Activated CD4-positive, alpha-beta memory T cell treated with anti-CD3 and anti-CD28 coated beads for 36 hours (primary cell): ENCODE results near the gene ITIH3. TPM values are rescaled to one million over a fixed set of nuclear protein-coding genes. Genes with fewer than 3 reads are reported as not detected.

ENCODE experiments used
- CTCF ChIA-PET: fragments of 350-600 bp; sonication (Branson Sonifier 250); formaldehyde crosslinking; loops from one replicate; lab custom pipeline; 2021; ENCODE audit warnings: antibody characterized with exemption, inconsistent platforms; lab: Charles Lee
- POLR2A ChIA-PET: fragments of 350-600 bp; sonication (Branson Sonifier 250); formaldehyde crosslinking; loops from one replicate; lab custom pipeline; 2021; ENCODE audit warnings: antibody characterized with exemption; lab: Charles Lee
- DNase-seq: peaks from one replicate; pipeline ENCODE4 v3.0.0-alpha.2; 2020
- H3K27ac Mint-ChIP-seq: one replicate; pipeline ENCODE4 v1.8.0; 2021; ENCODE audit warnings: mixed read lengths
- H3K27me3 Mint-ChIP-seq: one replicate; pipeline ENCODE4 v1.8.0; 2021; ENCODE audit warnings: mixed read lengths
- H3K36me3 Mint-ChIP-seq: one replicate; pipeline ENCODE4 v1.8.0; 2021; ENCODE audit warnings: mixed read lengths
- H3K4me1 Mint-ChIP-seq: one replicate; pipeline ENCODE4 v1.8.0; 2021; ENCODE audit warnings: low read depth, mixed read lengths
- H3K4me3 Mint-ChIP-seq: one replicate; pipeline ENCODE4 v1.8.0; 2021; ENCODE audit warnings: mild to moderate bottlenecking, mixed read lengths
- H3K9me3 Mint-ChIP-seq: one replicate; pipeline ENCODE4 v1.8.0; 2021; ENCODE audit warnings: mixed read lengths
- intact Hi-C: fragments of 100-400 bp; cut with micrococcal nuclease; formaldehyde crosslinking; loops from one replicate; pipeline ENCODE4 v1.15.1; 2023
- total RNA-seq, 2 experiments: library from RNA; stranded (reverse); gene quantifications; one replicate each; pipeline ENCODE4 v1.2.3, GENCODE V29; 2021

Gene ITIH3
- total RNA-seq, 2 experiments from 2014 or later = not detected

- ChIA-PET POLR2A (no interaction called here), CTCF (no interaction called here)
- Mint-ChIP-seq H3K27me3 (peaks cover 4% of the 10 kb centered on the region), H3K36me3 (no peaks in the 10 kb centered on the region), H3K27ac (no peak overlapping the region), H3K4me1 (no peaks in the 10 kb centered on the region), H3K4me3 (no peak overlapping the region), H3K9me3 (no peaks in the 10 kb centered on the region)
- peak; percentile 4 for DNase-seq
- intact Hi-C loops = no loop called here
Measured at GRCh38 chr3:52782412-52783210, 12.0 kb upstream of the ITIH3 start.

DNA sequence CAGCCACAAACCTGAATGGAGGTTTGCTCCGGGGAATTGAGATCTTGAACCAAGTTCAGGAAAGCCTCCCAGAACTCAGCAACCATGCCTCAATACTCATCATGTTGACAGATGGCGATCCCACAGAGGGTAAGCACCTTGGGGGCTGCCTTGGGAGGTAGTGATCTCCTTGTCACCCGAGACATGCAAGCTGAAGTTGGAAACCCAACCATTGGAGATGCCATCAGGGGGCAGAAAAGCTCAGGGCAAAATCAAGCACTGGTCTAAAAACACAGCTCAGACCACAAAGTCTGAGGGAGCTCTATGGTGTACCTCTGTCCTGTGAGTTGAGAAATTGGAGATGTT lies 11.4 kb upstream of the ITIH3 start:
- POLR2A ChIA-PET = no interaction called here
- H3K9me3 Mint-ChIP-seq = no peaks in the 10 kb centered on the region
- H3K27ac Mint-ChIP-seq = no peak overlapping the region
- no peak for DNase-seq
- no peaks in the 10 kb centered on the region for H3K36me3 Mint-ChIP-seq
- CTCF ChIA-PET = no interaction called here
- intact Hi-C loops = no loop called here
- no peak overlapping the region for H3K4me3 Mint-ChIP-seq
- H3K4me1 Mint-ChIP-seq = no peaks in the 10 kb centered on the region
- peaks cover 4% of the 10 kb centered on the region for H3K27me3 Mint-ChIP-seq

DNA sequence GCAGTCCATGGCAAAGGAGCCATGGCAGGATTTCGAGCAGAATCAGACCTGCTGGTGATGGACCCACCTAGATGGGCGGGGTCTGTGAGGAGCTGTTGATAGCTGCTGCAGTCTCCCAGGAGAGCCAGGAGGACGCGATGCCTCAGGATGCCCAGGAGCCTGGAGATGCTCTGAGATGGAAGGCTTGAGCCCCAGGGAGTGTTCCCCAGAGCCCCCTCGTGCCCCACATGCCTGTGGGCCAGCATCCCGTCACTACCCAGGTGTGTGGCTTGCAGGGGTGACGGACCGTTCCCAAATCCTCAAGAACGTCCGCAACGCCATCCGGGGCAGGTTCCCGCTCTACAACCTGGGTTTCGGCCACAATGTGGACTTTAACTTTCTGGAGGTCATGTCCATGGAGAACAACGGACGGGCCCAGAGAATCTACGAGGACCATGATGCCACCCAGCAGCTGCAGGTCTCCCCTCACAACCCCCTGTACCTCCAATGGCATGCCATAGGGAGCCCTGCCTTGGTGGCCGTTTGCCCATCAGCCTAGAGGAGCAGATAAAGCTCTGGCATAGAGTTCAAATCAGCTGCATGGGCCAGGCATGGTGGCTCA lies 10.5 kb upstream of the ITIH3 start:
- H3K27me3 Mint-ChIP-seq = peaks cover 4% of the 10 kb centered on the region
- ChIA-PET CTCF (no interaction called here), POLR2A (no interaction called here)
- H3K36me3 Mint-ChIP-seq = no peaks in the 10 kb centered on the region
- no peak for DNase-seq
- no peaks in the 10 kb centered on the region for H3K4me1 Mint-ChIP-seq
- intact Hi-C loops = no loop called here
- no peak overlapping the region for H3K27ac Mint-ChIP-seq
- no peak overlapping the region for H3K4me3 Mint-ChIP-seq
- H3K9me3 Mint-ChIP-seq = no peaks in the 10 kb centered on the region

- ChIA-PET POLR2A (no interaction called here), CTCF (no interaction called here)
- no peak for DNase-seq
- H3K27ac Mint-ChIP-seq = no peak overlapping the region
- peaks cover 4% of the 10 kb centered on the region for H3K27me3 Mint-ChIP-seq
- no peak overlapping the region for H3K4me3 Mint-ChIP-seq
- H3K4me1 Mint-ChIP-seq = no peaks in the 10 kb centered on the region
- no peaks in the 10 kb centered on the region for H3K9me3 Mint-ChIP-seq
- no peaks in the 10 kb centered on the region for H3K36me3 Mint-ChIP-seq
- intact Hi-C loops = no loop called here
Measured at GRCh38 chr3:52784931-52785590, 9.5 kb upstream of the ITIH3 start.

GRCh38 chr3:52786330-52787215 lies 8.0 kb upstream of the ITIH3 start:
- intact Hi-C loops = no loop called here
- DNase-seq = no peak
- Mint-ChIP-seq H3K36me3 (no peaks in the 10 kb centered on the region), H3K9me3 (no peaks in the 10 kb centered on the region), H3K4me1 (no peaks in the 10 kb centered on the region), H3K4me3 (no peak overlapping the region), H3K27ac (no peak overlapping the region), H3K27me3 (peaks cover 4% of the 10 kb centered on the region)
- ChIA-PET POLR2A (no interaction called here), CTCF (no interaction called here)

DNA sequence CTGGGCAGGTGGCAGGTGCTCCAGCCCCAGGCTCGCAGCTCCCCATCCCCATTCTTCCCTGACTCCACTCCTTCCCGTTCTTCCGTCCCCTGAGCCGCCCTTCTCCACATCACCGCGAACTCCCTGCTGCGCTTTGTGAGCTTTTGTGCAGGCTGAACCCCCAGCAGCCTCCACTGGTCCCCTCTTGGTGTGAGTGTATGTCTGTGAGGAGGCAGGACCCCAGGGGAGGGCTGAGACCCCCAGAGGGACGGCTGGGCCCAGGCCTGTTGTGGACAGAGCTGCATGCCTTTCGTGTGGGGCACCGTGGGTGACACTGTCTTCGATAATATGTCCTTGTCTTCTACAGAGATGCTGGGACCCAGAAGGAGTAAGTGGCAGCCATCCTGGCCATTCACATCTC lies 7.3 kb upstream of the ITIH3 start:
- POLR2A ChIA-PET = interaction anchor here (0.5 kb wide), 1 partner anchor 215 kb away, joined by 3 read pairs; no protein-coding TSS in a partner anchor
- CTCF ChIA-PET = no interaction called here
- intact Hi-C loops = no loop called here

GRCh38 chr3:52787672-52788625 lies 6.6 kb upstream of the ITIH3 start:
- H3K27me3 Mint-ChIP-seq = no peaks in the 10 kb centered on the region
- POLR2A ChIA-PET = interaction anchor here (0.5 kb wide), 1 partner anchor 215 kb away, joined by 3 read pairs; no protein-coding TSS in a partner anchor

More for the DNA sequence above, 7.3 kb upstream of the ITIH3 start:
- H3K4me3 Mint-ChIP-seq = no peak overlapping the region
- no peak for DNase-seq
- H3K9me3 Mint-ChIP-seq = no peaks in the 10 kb centered on the region
- H3K36me3 Mint-ChIP-seq = no peaks in the 10 kb centered on the region
- no peak overlapping the region for H3K27ac Mint-ChIP-seq
- peaks cover 1% of the 10 kb centered on the region for H3K27me3 Mint-ChIP-seq
- no peaks in the 10 kb centered on the region for H3K4me1 Mint-ChIP-seq

DNA sequence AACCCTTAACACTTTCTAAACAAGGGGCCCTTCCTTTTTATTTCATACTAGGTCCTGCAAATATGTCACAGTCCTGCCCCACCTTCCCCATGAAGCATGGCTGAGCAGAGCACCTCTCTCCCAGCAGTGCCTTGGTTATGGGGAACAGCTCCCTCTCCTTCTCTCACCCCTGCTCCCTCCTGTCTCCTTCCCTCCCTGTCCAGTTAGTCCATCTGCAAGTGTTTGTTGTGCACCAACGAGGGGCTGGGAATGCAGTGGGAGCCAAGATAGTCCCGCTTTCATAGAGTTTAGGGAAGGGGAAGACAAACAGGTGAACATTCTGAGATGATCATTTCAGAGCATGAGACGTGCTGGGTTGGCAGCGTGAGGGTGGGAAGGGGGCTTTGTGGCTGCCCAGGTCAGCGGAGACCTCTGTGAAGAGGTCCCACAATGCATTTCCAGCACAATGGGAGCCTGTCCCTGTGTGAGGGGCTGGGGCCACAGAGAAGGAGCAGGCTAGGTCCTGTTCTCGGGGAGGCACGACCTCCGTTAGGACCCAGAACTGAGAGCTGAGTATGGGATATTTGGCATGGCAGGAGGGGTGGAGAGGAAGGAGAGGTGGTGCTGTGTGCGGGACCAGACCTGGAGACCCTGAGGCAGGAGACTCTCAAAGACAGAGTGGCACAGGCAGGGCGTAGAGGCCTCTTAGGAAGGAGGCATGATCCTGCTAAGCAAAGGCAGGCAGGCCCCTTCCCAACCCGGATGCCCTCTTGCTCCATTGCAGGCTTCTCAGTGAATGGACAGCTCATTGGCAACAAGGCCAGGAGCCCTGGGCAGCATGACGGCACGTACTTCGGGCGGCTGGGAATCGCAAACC lies 5.5 kb upstream of the ITIH3 start:
- CTCF ChIA-PET = no interaction called here
- POLR2A ChIA-PET = no interaction called here
- intact Hi-C loops = no loop called here
- Mint-ChIP-seq H3K27me3 (no peaks in the 10 kb centered on the region), H3K27ac (no peak overlapping the region), H3K36me3 (no peaks in the 10 kb centered on the region), H3K9me3 (no peaks in the 10 kb centered on the region), H3K4me1 (no peaks in the 10 kb centered on the region), H3K4me3 (no peak overlapping the region)
- no peak for DNase-seq

More at GRCh38 chr3:52787672-52788625, 6.6 kb upstream of the ITIH3 start:
- intact Hi-C loops = no loop called here
- CTCF ChIA-PET = no interaction called here
- no peak overlapping the region for H3K27ac Mint-ChIP-seq
- no peaks in the 10 kb centered on the region for H3K9me3 Mint-ChIP-seq
- no peaks in the 10 kb centered on the region for H3K4me1 Mint-ChIP-seq
- no peak overlapping the region for H3K4me3 Mint-ChIP-seq
- DNase-seq = no peak
- no peaks in the 10 kb centered on the region for H3K36me3 Mint-ChIP-seq

DNA sequence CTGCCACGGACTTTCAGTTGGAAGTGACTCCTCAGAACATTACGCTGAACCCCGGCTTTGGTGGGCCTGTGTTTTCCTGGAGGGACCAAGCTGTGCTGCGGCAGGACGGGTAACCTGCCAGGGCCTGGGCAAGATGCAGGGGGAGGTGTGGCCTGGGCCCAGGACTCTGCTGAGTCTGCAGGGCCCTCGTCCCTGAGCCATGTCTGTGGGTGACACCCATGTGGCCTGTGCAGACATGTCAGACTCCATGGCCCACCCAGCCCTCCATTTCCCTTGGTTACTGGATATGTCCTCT lies 4.9 kb upstream of the ITIH3 start:
- no peak overlapping the region for H3K4me3 Mint-ChIP-seq
- ChIA-PET CTCF (interaction anchor here (1.0 kb wide), 1 partner anchor 9 kb away, joined by 4 read pairs; no protein-coding TSS in a partner anchor), POLR2A (no interaction called here)
- no peak overlapping the region for H3K27ac Mint-ChIP-seq
- no peaks in the 10 kb centered on the region for H3K27me3 Mint-ChIP-seq
- intact Hi-C loops = no loop called here
- no peaks in the 10 kb centered on the region for H3K9me3 Mint-ChIP-seq
- H3K36me3 Mint-ChIP-seq = no peaks in the 10 kb centered on the region
- H3K4me1 Mint-ChIP-seq = no peaks in the 10 kb centered on the region
- DNase-seq = no peak

DNA sequence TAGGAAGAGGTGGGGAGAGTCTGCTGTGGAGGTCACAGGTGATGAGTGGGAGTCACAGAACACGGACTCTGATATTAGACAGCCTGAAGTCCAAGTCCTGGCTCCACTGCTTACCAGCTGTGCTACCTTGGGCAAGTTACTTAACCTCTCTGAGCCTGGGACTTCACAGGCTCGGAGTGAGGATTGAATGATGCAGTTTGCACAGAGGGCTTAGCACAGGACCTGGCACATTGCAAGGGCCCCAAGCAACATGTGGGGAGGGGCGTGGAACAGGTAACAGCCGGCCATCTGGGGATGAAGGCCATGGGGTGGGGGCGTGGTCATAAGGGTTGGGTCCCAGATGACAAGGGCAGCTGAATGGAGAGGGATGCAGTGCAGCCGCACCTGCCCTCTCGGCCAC lies 4.3 kb upstream of the ITIH3 start:
- intact Hi-C loops = no loop called here
- POLR2A ChIA-PET = no interaction called here
- CTCF ChIA-PET = interaction anchor here (1.0 kb wide), 1 partner anchor 8 kb away, joined by 4 read pairs; no protein-coding TSS in a partner anchor
- Mint-ChIP-seq H3K36me3 (no peaks in the 10 kb centered on the region), H3K4me3 (no peak overlapping the region), H3K27ac (no peak overlapping the region), H3K4me1 (no peaks in the 10 kb centered on the region), H3K27me3 (no peaks in the 10 kb centered on the region), H3K9me3 (no peaks in the 10 kb centered on the region)
- no peak for DNase-seq
